Stimulated activated effector memory CD8-positive, alpha-beta T cell treated with anti-CD3 and anti-CD28 coated beads, Interleukin-12 subunit alpha, Interleukin-12 subunit beta, amount 100 ng/mL, for 72 hours (primary cell): ENCODE measurements around the gene EPHA5.

Source experiments
- ATAC-seq: fragments of 150-1000 bp; cut with Tn5 transposase; 2 replicates; pipeline ENCODE4 v1.10.0; 2021
- DNase-seq, 2 donors: peaks; one replicate each; pipeline ENCODE4 v3.0.0; 2021 to 2022; ENCODE audit warnings: low spot score in 2 of 2
- H3K27ac Mint-ChIP-seq: one replicate; pipeline ENCODE4 v1.8.0; 2022; ENCODE audit warnings: mild to moderate bottlenecking, mixed read lengths
- H3K36me3 Mint-ChIP-seq: one replicate; pipeline ENCODE4 v1.8.0; 2022; ENCODE audit warnings: mild to moderate bottlenecking, mixed read lengths
- H3K4me1 Mint-ChIP-seq: one replicate; pipeline ENCODE4 v1.8.0; 2022; ENCODE audit warnings: mixed read lengths
- H3K4me3 Mint-ChIP-seq: one replicate; pipeline ENCODE4 v1.8.0; 2022; ENCODE audit warnings: mild to moderate bottlenecking, mixed read lengths
- H3K9me3 Mint-ChIP-seq: one replicate; pipeline ENCODE4 v1.8.0; 2022; ENCODE audit warnings: mixed read lengths

Gene EPHA5

DNA sequence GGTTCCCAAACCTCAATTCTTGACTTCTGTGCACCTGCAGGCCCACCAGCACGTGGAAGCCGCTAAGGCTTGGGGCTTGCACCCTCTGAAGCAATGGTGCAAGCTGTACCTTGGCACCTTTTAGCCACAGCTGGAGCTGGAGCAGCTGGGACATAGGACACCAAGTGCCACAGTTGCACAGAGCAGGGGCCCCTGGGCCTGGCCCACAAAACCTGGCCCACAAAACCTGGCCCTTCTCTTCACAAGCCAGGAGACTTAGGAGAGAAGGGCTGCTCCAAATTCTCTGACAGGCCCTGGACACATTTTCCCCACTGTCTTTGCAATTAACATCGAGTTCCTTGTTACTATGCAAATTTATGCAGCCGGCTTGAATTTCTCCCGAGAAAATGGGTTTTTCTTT lies 197.8 kb downstream of the EPHA5 start:
- no peak overlapping the region for H3K4me3 Mint-ChIP-seq
- DNase-seq (no peak), ATAC-seq (no peak)
- H3K27ac Mint-ChIP-seq = no peak overlapping the region
- H3K36me3 Mint-ChIP-seq = no peaks in the 10 kb centered on the region
- H3K4me1 Mint-ChIP-seq = no peaks in the 10 kb centered on the region
- H3K9me3 Mint-ChIP-seq = peaks cover 8% of the 10 kb centered on the region

DNA sequence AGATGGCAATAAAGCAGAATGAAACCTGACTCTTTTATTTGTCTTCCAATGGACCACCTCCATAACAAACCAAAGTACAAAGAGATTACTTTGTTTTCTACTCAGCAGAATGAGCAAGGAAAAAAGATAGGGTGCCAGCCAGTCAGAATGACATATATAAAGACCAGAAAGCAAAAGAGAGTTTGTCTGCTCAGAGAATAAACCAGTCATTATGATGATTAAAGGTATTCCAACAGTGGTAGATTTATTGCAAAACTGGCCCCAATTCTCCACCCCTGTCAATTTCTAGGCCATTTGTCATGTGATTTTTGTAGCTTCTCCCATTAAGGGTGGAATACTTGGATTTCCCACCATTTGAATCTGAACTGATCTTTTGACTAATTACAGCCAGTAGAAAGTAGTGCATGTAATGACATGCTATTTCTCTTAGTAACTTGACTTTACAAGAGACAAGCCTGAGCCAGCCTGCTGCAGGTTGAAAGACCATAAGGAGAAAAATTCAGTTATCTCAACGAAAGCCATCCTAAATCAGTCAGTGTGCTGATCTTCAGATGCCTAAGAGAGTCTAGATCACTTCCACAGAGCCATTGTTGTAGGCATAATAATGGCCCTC lies 203.1 kb downstream of the EPHA5 start:
- ATAC-seq = no peak
- DNase-seq = no peak
- H3K4me3 Mint-ChIP-seq = no peak overlapping the region
- H3K4me1 Mint-ChIP-seq = no peaks in the 10 kb centered on the region
- no peak overlapping the region for H3K27ac Mint-ChIP-seq
- peaks cover 15% of the 10 kb centered on the region for H3K9me3 Mint-ChIP-seq
- peaks cover 5% of the 10 kb centered on the region for H3K36me3 Mint-ChIP-seq

DNA sequence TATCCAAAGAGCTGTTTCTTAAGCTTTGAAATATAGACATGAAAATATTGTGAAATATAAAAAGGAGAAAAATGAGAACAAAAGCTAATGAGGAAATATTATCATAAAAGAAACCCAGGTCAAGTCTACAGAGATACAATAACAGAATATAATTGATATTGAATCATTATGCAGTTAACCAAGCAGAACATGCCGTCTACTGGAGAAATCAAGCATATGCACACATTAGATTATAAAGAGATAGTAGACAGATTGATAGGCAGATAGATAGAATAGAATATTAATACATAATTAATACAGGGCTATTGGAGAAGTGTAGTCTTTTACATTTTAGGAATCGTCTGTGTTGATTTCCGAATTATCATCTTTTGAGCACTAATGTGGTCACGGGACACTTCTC lies 208.5 kb downstream of the EPHA5 start:
- peaks cover 5% of the 10 kb centered on the region for H3K36me3 Mint-ChIP-seq
- H3K27ac Mint-ChIP-seq = no peak overlapping the region
- H3K9me3 Mint-ChIP-seq = peaks cover 18% of the 10 kb centered on the region
- DNase-seq (no peak), ATAC-seq (no peak)
- H3K4me1 Mint-ChIP-seq = no peaks in the 10 kb centered on the region
- no peak overlapping the region for H3K4me3 Mint-ChIP-seq

DNA sequence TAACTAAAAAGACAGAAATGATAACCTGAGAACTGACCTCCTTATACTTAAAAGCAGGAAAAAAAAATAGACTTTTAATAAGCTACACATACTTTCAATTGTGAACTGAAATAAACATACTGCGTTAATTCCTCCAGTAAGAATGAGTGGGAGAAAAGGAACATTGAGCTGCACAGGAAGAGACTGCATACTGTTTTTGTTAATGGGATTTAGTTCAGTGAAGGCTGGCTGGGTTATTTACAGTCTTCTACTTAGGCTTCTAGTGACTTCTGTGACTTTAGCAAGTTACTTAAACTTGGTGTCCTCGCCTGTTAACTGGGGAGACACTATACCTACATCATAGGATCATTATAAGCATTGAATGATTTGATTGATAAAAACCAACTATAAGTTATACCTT lies 213.3 kb downstream of the EPHA5 start:
- Mint-ChIP-seq H3K27ac (no peak overlapping the region), H3K4me1 (no peaks in the 10 kb centered on the region), H3K36me3 (no peaks in the 10 kb centered on the region), H3K4me3 (no peak overlapping the region), H3K9me3 (peaks cover 10% of the 10 kb centered on the region)
- ATAC-seq (no peak), DNase-seq (no peak)

DNA sequence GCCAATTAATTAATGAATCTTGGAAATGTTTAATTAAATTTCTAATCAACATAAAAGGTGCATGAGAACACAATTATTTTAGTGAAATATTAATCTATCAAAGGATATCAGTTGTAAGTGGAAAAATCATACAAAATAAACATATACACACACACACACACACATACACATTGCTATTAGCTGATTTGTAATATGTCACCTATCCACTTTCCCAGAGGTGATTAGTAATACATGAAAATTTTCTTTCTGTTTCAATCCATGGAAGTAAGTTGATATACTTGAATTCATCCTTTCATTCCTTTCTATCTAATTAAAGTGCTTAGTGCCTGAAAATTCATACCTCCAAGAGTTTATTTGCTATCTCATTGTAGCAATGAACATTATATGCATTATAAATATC lies 213.7 kb downstream of the EPHA5 start:
- ATAC-seq (no peak), DNase-seq (no peak)
- Mint-ChIP-seq H3K9me3 (peaks cover 10% of the 10 kb centered on the region), H3K36me3 (no peaks in the 10 kb centered on the region), H3K4me3 (no peak overlapping the region), H3K4me1 (no peaks in the 10 kb centered on the region), H3K27ac (no peak overlapping the region)

DNA sequence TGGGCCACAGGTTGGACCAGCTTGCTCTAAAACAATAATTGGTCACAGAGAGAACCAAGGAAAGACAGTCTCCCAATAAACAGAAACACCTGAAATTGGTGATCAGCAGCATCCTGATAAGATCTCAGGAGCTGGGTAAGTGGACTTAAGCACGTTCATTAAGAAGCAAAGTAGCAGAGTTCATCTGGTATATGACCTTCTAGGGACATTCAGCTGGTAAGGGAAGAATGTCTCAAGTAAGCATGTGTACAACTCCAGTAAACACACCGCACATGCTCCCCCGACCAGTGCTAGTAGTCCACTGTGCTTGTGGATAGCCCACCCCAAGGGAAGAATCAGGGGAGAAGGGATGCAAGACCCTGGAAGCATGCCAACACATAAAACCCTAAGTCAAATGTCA lies 216.9 kb downstream of the EPHA5 start:
- Mint-ChIP-seq H3K4me1 (no peaks in the 10 kb centered on the region), H3K36me3 (no peaks in the 10 kb centered on the region), H3K27ac (no peak overlapping the region), H3K9me3 (peaks cover 12% of the 10 kb centered on the region), H3K4me3 (no peak overlapping the region)
- no peak for ATAC-seq
- no peak for DNase-seq

DNA sequence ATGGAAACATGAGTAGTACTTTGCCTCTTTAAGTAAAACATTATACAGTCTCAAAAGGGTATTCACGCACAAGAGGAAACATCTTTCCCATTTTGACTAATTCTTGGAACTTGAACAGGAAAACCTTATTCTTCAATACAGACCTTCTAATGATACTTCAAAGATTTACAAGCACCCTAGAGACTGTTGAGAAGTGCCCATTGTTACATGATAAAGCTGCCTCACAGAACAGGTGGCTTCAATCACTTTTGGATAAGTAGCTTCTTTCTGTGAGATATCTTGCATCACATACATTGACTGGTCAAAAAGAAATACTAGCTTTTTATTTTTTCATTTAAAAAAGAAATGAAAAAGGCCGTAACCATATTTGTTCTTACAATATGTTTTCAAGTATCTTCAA lies 219.4 kb downstream of the EPHA5 start:
- H3K4me1 Mint-ChIP-seq = no peaks in the 10 kb centered on the region
- H3K4me3 Mint-ChIP-seq = no peak overlapping the region
- peaks cover 14% of the 10 kb centered on the region for H3K9me3 Mint-ChIP-seq
- no peak overlapping the region for H3K27ac Mint-ChIP-seq
- ATAC-seq (no peak), DNase-seq (no peak)
- H3K36me3 Mint-ChIP-seq = no peaks in the 10 kb centered on the region

DNA sequence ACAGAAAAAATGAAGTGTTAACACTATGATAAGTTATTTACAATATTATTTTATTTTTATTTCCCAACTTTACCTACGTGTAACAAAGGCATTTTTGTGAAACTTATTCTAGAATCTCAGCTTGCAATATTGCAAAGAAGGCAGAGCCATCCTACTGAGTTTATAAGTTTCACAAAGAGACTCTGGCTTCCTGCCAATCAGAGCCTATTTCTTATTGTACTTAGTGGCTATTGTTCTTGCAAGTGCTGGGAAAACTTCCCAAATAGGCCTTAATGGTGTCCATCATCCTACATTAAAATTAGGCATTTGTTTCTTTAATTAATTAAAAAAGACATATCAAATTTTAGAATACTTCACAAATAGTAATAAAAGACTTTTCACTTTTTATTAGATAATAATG lies 233.2 kb downstream of the EPHA5 start:
- H3K27ac Mint-ChIP-seq = no peak overlapping the region
- H3K4me3 Mint-ChIP-seq = no peak overlapping the region
- H3K36me3 Mint-ChIP-seq = no peaks in the 10 kb centered on the region
- peaks cover 6% of the 10 kb centered on the region for H3K9me3 Mint-ChIP-seq
- DNase-seq (no peak), ATAC-seq (no peak)
- H3K4me1 Mint-ChIP-seq = no peaks in the 10 kb centered on the region

DNA sequence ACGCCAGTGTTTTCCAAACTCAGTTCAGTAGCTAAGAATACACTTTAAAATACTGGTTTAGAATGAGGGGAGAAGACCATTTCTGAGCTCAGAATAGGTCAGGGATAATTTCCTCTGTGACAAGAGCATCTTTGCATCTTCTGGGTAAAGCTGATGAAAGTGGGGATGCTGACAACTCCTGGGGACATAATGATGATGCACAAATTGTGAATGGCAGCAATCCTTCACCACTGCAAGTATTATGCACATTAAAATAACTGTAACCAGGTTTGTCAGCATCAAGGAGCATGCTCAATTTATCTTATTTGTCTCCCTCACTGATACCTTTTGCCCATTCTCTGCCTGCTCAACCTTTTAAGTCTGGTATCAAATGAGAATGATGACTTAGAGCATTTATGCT lies 248.2 kb downstream of the EPHA5 start:
- H3K27ac Mint-ChIP-seq = no peak overlapping the region
- H3K9me3 Mint-ChIP-seq = peaks cover 7% of the 10 kb centered on the region
- no peaks in the 10 kb centered on the region for H3K36me3 Mint-ChIP-seq
- no peak for ATAC-seq
- H3K4me3 Mint-ChIP-seq = no peak overlapping the region
- DNase-seq = no peak
- H3K4me1 Mint-ChIP-seq = no peaks in the 10 kb centered on the region

DNA sequence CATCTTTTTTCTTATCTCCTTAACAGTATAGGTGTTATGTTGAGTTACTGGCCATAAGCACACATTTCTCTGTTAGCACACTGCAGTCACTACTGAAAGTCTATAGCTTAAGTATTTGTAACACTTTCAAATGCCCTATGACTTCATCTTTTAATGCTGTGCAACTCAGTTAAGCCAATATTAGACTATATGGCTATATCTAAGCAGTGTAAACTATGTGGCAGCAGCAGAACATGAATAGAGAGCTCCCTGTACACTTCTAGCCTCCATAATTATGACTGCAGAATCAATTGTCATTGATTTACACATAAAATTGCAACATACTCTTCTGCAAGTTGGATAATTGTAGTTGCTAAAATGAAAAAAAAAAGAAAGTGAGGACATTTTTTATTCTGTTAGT lies 250.3 kb downstream of the EPHA5 start:
- peaks cover 2% of the 10 kb centered on the region for H3K9me3 Mint-ChIP-seq
- no peaks in the 10 kb centered on the region for H3K36me3 Mint-ChIP-seq
- DNase-seq (no peak), ATAC-seq (no peak)
- H3K4me1 Mint-ChIP-seq = no peaks in the 10 kb centered on the region
- no peak overlapping the region for H3K27ac Mint-ChIP-seq
- H3K4me3 Mint-ChIP-seq = no peak overlapping the region

DNA sequence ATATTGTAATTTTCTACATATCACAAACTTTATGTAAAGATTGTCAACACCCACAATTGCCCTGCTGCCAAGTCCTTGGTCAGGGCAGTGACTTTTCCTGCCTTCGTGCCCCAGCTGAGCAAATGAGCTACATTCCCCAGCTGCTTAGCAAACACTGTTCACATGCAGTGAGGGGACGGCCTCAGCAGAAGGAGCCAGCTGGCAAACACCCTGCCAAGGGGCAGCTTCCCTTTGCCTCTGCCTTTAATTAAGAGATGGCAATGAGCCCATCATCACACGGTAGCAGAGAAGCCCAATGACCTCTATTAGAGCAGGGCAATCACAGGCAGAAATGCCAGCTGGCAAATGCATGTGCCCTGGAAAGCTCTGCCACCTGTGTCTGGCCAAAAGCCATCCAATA lies 253.4 kb downstream of the EPHA5 start:
- no peaks in the 10 kb centered on the region for H3K4me1 Mint-ChIP-seq
- H3K9me3 Mint-ChIP-seq = no peaks in the 10 kb centered on the region
- ATAC-seq = no peak
- no peaks in the 10 kb centered on the region for H3K36me3 Mint-ChIP-seq
- no peak overlapping the region for H3K4me3 Mint-ChIP-seq
- no peak overlapping the region for H3K27ac Mint-ChIP-seq
- no peak for DNase-seq

DNA sequence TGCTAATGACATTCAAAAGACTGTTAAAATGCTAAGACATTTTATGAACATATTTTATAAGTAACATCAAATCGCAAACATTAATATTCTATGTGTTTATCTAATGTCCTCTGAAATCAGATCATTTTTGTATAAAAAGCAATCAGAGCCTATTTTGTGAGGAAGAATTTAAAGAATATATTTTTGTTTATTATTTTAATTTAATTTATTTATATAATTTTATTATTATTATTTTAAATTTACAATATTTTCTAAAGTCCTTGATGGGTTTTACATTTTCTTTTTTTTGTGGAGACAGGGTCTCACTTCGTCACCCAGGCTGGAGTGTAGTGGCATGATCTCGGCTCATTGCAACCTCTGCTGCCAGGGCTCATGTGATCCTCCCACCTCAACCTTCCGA lies 262.8 kb downstream of the EPHA5 start:
- ATAC-seq (no peak), DNase-seq (no peak)
- no peaks in the 10 kb centered on the region for H3K4me1 Mint-ChIP-seq
- no peak overlapping the region for H3K27ac Mint-ChIP-seq
- H3K36me3 Mint-ChIP-seq = no peaks in the 10 kb centered on the region
- no peak overlapping the region for H3K4me3 Mint-ChIP-seq
- peaks cover 17% of the 10 kb centered on the region for H3K9me3 Mint-ChIP-seq

DNA sequence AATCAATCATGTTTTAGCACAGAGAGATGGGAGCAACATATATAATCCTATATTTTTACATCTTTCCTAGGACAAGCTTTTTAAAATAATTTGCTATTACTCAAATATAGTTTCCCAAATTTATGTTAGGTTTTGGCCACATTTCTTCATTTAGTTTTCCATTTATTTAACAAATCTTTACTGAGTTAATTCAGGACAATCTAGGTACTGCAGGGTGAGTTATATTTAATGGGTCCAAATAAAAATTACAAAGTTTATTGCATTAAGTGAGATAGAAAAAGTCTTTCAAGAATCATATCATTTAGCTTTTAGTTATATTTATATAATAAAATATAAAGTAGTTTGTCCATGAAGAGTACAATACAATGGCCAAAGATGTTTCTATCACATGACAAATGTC lies 269.2 kb downstream of the EPHA5 start:
- Mint-ChIP-seq H3K27ac (no peak overlapping the region), H3K36me3 (no peaks in the 10 kb centered on the region), H3K4me1 (no peaks in the 10 kb centered on the region), H3K4me3 (no peak overlapping the region), H3K9me3 (peaks cover 18% of the 10 kb centered on the region)
- DNase-seq (no peak), ATAC-seq (no peak)

DNA sequence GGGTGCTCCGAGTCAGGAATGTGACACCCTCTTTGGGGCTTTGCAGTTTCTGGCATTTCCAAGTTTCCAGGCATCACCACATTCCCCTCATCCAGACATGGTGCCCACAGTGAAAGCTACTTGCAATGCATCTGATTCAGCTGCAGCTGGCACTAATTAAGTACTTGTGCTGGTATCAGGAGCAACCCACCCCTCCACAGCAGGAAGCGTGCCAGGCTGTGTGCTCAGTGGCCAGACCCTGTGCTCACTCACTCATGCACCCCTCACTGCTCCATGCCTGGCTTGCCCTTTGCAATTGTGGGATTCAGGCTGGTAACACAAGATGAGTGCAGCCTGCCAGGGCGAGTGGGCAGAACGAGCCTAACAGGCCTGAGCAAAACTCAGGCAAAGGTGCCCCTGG lies 271.2 kb downstream of the EPHA5 start:
- H3K36me3 Mint-ChIP-seq = no peaks in the 10 kb centered on the region
- no peak overlapping the region for H3K4me3 Mint-ChIP-seq
- no peaks in the 10 kb centered on the region for H3K4me1 Mint-ChIP-seq
- no peak overlapping the region for H3K27ac Mint-ChIP-seq
- H3K9me3 Mint-ChIP-seq = peaks cover 13% of the 10 kb centered on the region
- ATAC-seq = no peak
- no peak for DNase-seq

DNA sequence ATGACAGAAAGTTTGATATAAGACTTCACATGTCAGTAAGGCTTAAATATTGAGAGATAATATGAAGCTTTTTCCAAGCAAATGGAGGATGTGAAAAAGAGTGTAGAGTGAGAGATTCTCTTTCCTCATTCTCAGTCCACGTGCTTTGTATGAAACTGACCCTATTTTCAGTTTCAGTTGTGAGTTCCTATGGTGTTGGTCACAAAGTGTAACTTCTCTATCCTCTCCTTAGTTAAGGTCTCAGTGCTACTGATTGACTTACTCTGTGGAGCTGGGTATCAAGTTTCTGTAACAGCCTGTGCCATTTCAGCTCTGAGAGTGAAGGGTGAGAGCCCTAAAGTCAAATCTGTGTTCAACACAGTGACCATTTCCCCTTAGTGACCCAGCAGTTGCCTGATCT lies 277.2 kb downstream of the EPHA5 start:
- DNase-seq (no peak), ATAC-seq (no peak)
- H3K36me3 Mint-ChIP-seq = no peaks in the 10 kb centered on the region
- peaks cover 16% of the 10 kb centered on the region for H3K9me3 Mint-ChIP-seq
- no peak overlapping the region for H3K27ac Mint-ChIP-seq
- H3K4me1 Mint-ChIP-seq = no peaks in the 10 kb centered on the region
- H3K4me3 Mint-ChIP-seq = no peak overlapping the region

DNA sequence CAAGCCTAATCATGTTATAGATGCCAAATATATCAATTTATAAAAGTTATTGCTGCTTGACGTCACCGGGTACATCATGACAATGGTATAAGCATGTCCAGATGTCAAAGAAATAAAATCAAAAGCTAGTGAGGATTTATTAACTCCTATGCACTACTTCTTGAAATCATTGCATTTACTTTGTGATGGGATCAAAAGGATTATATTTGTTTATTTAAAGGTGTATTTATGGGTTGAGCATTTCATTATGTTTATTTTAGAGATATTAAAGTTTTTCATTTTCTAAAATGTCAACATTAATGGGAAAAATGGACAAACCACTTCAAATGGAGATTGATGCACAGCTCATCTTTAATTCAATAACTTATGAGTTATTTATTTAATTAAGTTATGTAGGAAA lies 277.8 kb downstream of the EPHA5 start:
- H3K4me3 Mint-ChIP-seq = no peak overlapping the region
- H3K4me1 Mint-ChIP-seq = no peaks in the 10 kb centered on the region
- H3K9me3 Mint-ChIP-seq = peaks cover 15% of the 10 kb centered on the region
- no peaks in the 10 kb centered on the region for H3K36me3 Mint-ChIP-seq
- no peak for DNase-seq
- no peak overlapping the region for H3K27ac Mint-ChIP-seq
- no peak for ATAC-seq

DNA sequence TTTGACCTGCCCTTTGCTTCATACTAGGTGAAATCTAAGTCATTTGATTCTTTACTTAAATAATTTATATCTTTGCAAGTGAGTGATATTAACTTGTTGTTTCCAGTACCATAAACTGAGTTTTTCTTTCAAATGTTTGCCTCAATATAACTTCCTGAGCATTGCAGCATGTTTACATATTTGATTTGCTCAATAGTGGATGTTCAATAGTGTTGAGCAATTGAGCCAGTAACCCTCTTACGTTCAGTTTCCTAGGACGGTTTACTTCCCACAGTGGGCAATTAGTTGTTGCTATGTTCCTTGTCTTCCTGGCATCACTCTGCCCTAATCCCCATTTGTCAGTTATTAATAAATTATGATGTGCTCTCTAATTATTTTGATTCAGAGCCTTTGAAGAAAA lies 278.5 kb downstream of the EPHA5 start:
- Mint-ChIP-seq H3K27ac (no peak overlapping the region), H3K9me3 (peaks cover 12% of the 10 kb centered on the region), H3K36me3 (no peaks in the 10 kb centered on the region), H3K4me1 (no peaks in the 10 kb centered on the region), H3K4me3 (no peak overlapping the region)
- DNase-seq (no peak), ATAC-seq (no peak)
